OCI-LY3 (cell line): ENCODE results near the gene GPR39.

Source experiments
- H2AFZ ChIP-seq: fragments of 200-600, 300-600 bp; shearing (Covaris generic); 2 replicates; pipeline ENCODE4 v1.6.0; 2014; ENCODE audit warnings: antibody characterized with exemption, low read depth, low read length
- H3K27ac ChIP-seq: fragments of 200-600, 300-600 bp; sonication (generic); 2 replicates; pipeline ENCODE4 v1.5.1; 2014; ENCODE audit warnings: mild to moderate bottlenecking, low read length, moderate library complexity, mixed read lengths
- H3K27me3 ChIP-seq: fragments of 200-600, 300-600 bp; sonication (generic); 2 replicates; pipeline ENCODE4 v1.6.1; 2014; ENCODE audit warnings: low read depth, low read length, mixed read lengths
- H3K36me3 ChIP-seq: fragments of 200-600, 300-600 bp; sonication (generic); replicated peaks from 2 replicates; pipeline ENCODE3; 2014; ENCODE audit warnings: low read depth, low read length, mixed read lengths
- H3K4me1 ChIP-seq: fragments of 300-600, 200-600 bp; sonication (generic); 2 replicates; pipeline ENCODE4 v1.6.1; 2014; ENCODE audit warnings: low read length, mixed read lengths
- H3K4me2 ChIP-seq: fragments of 200-600, 300-600 bp; sonication (generic); 2 replicates; pipeline ENCODE4 v1.6.1; 2014; ENCODE audit warnings: low read length, mixed read lengths
- H3K4me3 ChIP-seq: fragments of 300-600, 200-600 bp; sonication (generic); 2 replicates; pipeline ENCODE4 v1.5.1; 2014; ENCODE audit warnings: antibody characterized with exemption, mild to moderate bottlenecking, low read length, moderate library complexity
- H3K79me2 ChIP-seq: fragments of 300-600, 200-600 bp; shearing (Covaris generic); 2 replicates; pipeline ENCODE4 v1.6.1; 2014; ENCODE audit warnings: mild to moderate bottlenecking, low read length, mixed read lengths
- H3K9ac ChIP-seq: fragments of 300-600, 200-600 bp; shearing (Covaris generic); 2 replicates; pipeline ENCODE4 v1.6.0; 2014; ENCODE audit warnings: mild to moderate bottlenecking, low read length, moderate library complexity
- H3K9me3 ChIP-seq: fragments of 200-600, 300-600 bp; shearing (Covaris generic); 2 replicates; pipeline ENCODE4 v1.6.1; 2014; ENCODE audit warnings: low read length, mixed read lengths; ENCODE audit not compliant: insufficient read depth
- H4K20me1 ChIP-seq: fragments of 200-600, 300-600 bp; sonication (generic); 2 replicates; pipeline ENCODE4 v1.6.1; 2016; ENCODE audit warnings: low read length, mixed read lengths; ENCODE audit not compliant: insufficient read depth
- EZH2phosphoT487 ChIP-seq: fragments of 200-600 bp; shearing (Covaris generic); IDR thresholded peaks from 2 replicates; pipeline ENCODE4 v1.6.1; 2018; ENCODE audit warnings: antibody characterized with exemption, mixed run types, low read depth
- TF ChIP-seq, protein P1 (sequence below): fragments of 200-600, 300-600 bp; sonication (generic); IDR thresholded peaks from 2 replicates; pipeline ENCODE4 v1.5.1; 2014; ENCODE audit warnings: antibody characterized with exemption, low read length, low read depth

The GPR39 gene

DNA sequence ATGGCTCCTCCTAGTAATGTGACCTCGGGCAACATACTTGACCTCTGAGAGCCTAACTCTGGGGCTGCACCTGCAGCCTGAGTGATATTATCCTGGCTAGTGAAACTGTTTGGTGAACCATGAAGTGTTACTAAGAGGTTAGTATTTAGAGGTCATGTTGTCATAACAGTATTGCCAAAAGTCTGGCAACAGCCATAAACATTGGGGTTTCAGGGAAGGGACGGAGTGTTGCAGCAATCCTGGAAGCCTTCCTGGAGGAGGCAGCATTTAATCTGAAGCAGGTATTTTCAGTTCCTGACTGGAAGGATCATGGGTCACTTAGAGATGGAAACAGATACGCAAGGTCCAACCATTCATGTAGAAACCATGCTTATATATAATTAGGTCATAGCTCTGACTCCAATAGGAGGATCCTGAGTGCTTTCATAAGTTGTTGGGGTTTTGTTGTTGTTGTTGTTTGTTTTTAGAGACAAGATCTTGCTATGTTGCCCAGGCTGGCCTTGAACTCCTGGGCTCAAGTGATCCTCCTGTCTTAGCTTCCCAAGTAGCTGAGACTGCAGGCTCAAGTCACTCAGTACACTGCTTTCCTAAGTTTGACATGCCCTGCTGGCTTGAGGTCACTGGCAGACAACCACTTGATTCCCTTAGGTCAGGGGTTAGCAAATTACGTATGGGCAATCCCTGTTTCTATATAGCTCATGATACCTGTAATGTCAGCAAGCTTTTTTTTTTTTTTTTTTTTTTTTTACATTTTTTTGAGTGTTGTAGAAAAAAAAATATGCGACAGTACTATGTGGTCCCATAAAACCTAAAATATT is 21.5 kb downstream of the GPR39 start:
- H3K27me3 ChIP-seq = no peaks in the 10 kb centered on the region
- no peaks in the 10 kb centered on the region for H3K4me1 ChIP-seq
- no peak for TF ChIP-seq EZH2phosphoT487
- TF ChIP-seq, protein P1, sequence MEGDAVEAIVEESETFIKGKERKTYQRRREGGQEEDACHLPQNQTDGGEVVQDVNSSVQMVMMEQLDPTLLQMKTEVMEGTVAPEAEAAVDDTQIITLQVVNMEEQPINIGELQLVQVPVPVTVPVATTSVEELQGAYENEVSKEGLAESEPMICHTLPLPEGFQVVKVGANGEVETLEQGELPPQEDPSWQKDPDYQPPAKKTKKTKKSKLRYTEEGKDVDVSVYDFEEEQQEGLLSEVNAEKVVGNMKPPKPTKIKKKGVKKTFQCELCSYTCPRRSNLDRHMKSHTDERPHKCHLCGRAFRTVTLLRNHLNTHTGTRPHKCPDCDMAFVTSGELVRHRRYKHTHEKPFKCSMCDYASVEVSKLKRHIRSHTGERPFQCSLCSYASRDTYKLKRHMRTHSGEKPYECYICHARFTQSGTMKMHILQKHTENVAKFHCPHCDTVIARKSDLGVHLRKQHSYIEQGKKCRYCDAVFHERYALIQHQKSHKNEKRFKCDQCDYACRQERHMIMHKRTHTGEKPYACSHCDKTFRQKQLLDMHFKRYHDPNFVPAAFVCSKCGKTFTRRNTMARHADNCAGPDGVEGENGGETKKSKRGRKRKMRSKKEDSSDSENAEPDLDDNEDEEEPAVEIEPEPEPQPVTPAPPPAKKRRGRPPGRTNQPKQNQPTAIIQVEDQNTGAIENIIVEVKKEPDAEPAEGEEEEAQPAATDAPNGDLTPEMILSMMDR = no peak
- H3K9me3 ChIP-seq = no peaks in the 10 kb centered on the region
- H2AFZ ChIP-seq = no peak overlapping the region
- H3K9ac ChIP-seq = no peak overlapping the region
- no peaks in the 10 kb centered on the region for H4K20me1 ChIP-seq
- H3K36me3 ChIP-seq = no peaks in the 10 kb centered on the region
- no peak overlapping the region for H3K4me2 ChIP-seq
- no peak overlapping the region for H3K4me3 ChIP-seq
- H3K79me2 ChIP-seq = no peaks in the 10 kb centered on the region
- H3K27ac ChIP-seq = no peak overlapping the region

DNA sequence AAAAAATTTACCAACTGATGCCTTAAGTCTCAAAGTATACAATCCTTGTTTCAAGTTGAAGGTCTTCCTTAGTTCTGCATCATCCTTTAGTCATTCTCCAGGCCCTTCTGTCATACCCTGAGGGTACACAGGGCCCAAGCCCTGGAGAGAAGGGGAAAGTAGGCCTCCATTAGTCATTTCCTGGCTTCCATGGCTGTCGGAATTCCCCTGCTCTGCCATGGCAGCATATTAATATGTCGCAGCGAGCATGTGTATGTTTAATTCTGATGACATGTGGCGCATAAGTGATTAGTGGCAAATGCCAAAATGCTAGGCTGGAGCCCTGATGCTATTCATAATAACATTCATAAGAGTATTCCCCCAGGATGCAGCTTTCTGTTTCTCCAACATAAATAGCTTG is 22.1 kb downstream of the GPR39 start:
- Histone ChIP-seq H3K4me3 (no peak overlapping the region), H4K20me1 (no peaks in the 10 kb centered on the region), H3K27ac (no peak overlapping the region), H3K36me3 (no peaks in the 10 kb centered on the region), H2AFZ (no peak overlapping the region), H3K79me2 (no peaks in the 10 kb centered on the region), H3K9me3 (no peaks in the 10 kb centered on the region), H3K27me3 (no peaks in the 10 kb centered on the region), H3K9ac (no peak overlapping the region), H3K4me2 (no peak overlapping the region), H3K4me1 (no peaks in the 10 kb centered on the region)
- TF ChIP-seq, protein P1 = no peak
- no peak for TF ChIP-seq EZH2phosphoT487

DNA sequence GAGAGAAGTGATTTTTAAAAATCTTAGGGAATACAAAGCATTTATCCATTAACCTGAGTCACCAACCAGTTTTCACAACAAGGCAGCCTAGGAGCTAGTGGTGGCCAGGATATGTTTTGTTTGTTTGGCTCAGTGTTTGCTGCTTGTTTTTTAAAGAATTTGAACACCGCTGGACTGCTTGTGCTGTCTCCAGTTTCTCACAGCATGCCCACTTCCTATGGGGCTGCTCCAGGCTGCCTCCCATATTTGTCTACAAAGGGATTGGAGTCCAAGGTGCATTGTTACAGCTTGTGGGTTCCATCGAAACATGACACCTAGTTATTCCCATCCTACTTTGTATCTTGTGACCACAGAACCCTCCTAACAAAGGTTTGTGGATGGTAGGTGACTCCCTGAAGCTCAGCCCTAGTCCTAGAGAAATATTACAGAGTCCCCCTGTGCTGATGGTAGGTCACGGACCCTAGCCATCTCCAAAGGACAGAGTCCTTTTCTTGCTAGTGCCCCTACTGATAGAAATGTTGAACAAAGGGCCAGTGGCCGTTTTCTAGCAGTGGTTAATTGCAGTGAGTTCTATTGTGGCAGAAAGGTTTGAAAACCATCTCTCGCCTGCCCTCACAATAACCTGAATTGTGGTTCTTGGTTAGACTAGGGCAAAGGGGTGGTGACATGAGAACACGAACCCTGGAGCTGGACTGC is 23.2 kb downstream of the GPR39 start:
- Histone ChIP-seq H3K79me2 (no peaks in the 10 kb centered on the region), H3K4me3 (no peak overlapping the region), H3K27ac (no peak overlapping the region), H3K36me3 (no peaks in the 10 kb centered on the region), H2AFZ (no peak overlapping the region), H3K9ac (no peak overlapping the region), H3K4me1 (no peaks in the 10 kb centered on the region), H3K9me3 (no peaks in the 10 kb centered on the region), H4K20me1 (no peaks in the 10 kb centered on the region), H3K4me2 (no peak overlapping the region), H3K27me3 (no peaks in the 10 kb centered on the region)
- TF ChIP-seq EZH2phosphoT487 = no peak
- TF ChIP-seq, protein P1 = no peak

DNA sequence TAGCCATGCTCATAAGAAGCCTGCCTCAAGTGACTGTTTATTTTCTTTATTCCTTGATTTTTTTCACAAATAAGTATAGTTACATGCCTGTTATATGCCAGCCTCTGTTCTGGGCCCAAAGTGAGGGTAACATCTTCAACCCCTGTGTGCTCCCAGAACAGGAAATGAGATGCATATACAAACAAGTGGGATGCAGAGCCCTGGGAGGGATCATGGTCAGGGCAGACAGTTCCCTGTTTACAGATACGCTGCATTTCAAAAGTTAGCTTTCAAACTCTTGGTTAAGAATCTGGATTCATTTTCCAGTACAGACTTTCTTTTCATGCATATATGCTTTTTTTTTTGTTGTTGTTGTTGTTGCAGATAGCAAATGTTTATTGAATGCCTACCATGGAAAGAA is 24.4 kb downstream of the GPR39 start:
- no peaks in the 10 kb centered on the region for H3K9me3 ChIP-seq

More for the DNA sequence above, 24.4 kb downstream of the GPR39 start:
- TF ChIP-seq EZH2phosphoT487 = no peak
- TF ChIP-seq, protein P1 = no peak
- Histone ChIP-seq H3K4me3 (no peak overlapping the region), H4K20me1 (no peaks in the 10 kb centered on the region), H3K36me3 (no peaks in the 10 kb centered on the region), H3K4me1 (no peaks in the 10 kb centered on the region), H3K79me2 (no peaks in the 10 kb centered on the region), H3K27ac (no peak overlapping the region), H3K27me3 (no peaks in the 10 kb centered on the region), H3K4me2 (no peak overlapping the region), H3K9ac (no peak overlapping the region), H2AFZ (no peak overlapping the region)
